CD4-positive, alpha-beta T cell treated with Interleukin-12 subunit alpha and Interleukin-12 subunit beta, for 1 hour (primary cell): ENCODE data around the gene LYG2.
"Not testable (repeated sequence)": the region's sequence is repeated elsewhere in the genome, so short reads cannot be mapped to it uniquely, and the experiment has no call there.

Experiments used
- DNase-seq: peaks from one replicate; pipeline ENCODE4 v3.0.0-alpha.2; 2020

LYG2 gene, protein sequence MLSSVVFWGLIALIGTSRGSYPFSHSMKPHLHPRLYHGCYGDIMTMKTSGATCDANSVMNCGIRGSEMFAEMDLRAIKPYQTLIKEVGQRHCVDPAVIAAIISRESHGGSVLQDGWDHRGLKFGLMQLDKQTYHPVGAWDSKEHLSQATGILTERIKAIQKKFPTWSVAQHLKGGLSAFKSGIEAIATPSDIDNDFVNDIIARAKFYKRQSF

DNA sequence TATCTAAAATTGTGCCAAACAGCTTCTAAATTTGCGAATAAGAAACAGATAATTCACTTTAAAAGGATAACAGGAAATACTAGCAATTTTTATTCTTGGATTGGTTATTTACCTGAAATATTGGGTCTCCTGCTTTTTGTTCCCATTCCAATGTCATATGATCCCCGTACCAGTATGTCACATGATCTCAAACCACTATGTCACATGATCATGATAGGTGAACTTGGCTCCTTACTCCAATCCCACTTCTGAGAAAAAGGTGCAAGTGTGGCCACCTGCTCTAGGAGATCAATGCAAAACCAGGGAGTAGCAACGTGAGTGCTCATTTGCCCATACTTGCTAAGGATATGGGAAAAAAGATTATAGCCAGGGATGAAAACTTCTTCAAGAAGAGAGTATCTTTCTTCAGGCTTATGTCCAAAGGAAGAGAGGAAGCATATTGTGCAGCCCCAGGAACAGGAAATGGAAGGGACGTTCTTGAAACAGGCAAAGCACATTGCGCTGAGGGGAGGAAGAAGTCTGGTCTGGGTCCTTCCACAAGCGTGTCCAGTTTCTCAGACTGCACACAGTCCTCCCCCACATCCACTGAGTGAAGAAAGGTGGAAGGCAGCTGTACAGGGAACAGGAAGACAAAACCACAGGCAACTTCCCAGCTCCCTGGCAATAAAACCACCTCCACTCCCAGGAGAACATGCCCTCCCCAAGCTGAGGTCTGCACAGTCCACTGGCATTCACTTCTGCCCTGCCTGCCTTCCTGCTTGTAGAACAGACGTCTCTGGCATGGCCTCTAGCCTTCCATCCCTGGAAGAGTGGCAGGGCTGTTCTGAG lies at the start of gene LYG2:
TSS of gene LYG2 (minus strand) at position 176 of the 828 bp plus-strand sequence. CDS start 1,406 bp downstream, outside the sequence.
- DNase-seq, result no peak

- not testable (repeated sequence) for DNase-seq
Measured at GRCh38 chr2:99301097-99301496, 45.6 kb upstream of the LYG2 start, which contains the start of gene LYG1. Gene LYG1 (minus strand): TSS chr2:99301197. CDS start chr2:99295670, 5,527 bp downstream.

GRCh38 chr2:99299580-99299979 lies 44.1 kb upstream of the LYG2 start:
- DNase-seq, result no peak

DNA sequence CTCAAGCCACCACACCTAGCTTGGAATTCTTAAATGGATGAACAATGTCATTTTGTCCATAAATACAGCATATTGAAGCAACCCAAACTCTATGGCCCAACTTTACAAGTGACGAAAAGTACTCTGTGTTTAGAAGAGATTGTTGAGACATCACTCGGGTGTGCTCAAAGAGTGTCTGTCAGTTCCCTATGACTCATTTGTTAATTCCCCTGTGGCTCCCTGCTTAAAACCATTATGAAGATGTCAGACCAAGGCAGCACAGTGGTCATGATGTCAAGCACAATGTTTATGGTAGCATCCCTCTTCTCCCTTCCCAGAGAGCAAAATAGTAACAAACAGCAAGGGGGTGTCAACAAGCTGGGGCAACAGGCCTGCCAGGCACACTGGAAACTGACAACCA lies 42.5 kb upstream of the LYG2 start:
- no peak for DNase-seq

- no peak for DNase-seq
Measured at GRCh38 chr2:99285526-99285925, 30.1 kb upstream of the LYG2 start.

GRCh38 chr2:99279969-99280695 lies 24.7 kb upstream of the LYG2 start:
- no peak for DNase-seq

DNA sequence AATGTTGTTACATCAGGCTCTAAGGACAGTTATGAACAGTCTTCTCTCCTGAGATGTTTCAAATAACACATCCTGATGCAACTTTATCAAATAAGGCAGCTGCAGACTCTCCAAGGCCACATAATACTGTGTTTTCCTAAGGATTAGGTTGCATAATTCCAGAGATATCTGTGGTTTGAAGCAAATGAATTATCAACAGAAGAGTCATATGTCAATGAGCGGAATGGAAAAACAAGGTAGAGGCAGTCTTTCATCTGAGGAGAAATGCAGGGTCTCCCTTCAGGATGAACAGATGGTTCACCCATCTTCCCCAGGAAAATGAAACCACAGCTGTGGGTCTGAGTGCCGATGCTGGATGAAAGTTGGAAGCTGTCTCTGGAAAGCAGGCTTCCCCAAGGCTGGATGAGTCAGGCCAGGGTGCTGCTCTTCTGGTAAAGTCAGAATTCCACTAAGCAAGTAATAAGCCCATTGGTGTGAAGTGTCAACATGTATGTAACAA lies 23.4 kb upstream of the LYG2 start:
- DNase-seq, result no peak

DNA sequence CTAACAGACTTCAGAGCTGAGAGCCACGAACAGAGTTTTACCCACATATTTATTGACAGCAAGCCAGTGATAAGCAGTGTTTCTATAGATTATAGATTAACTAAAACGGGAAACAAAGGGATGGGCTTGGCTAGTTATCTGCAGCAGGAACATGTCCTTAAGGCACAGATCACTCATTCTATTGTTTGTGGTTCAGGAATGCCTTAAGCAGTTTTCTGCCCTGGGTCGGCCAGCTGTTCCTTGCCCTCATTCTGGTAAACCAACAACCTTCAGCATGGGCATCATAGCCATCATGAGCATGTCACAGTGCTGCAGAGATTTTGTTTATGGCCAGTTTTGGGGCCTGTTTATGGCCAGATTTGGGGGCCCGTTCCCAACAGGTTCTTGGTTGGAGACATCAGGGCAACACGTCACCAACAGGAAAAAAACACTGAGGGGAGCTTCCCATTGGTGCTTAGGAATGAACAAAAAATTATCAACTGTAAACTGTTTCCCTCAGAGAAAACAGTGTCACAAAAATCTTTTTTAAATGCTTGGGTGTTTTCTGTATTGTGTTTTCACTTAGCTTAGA lies 22.8 kb upstream of the LYG2 start:
- DNase-seq, result not testable (repeated sequence)

- no peak for DNase-seq
Measured at GRCh38 chr2:99275882-99276281, 20.4 kb upstream of the LYG2 start.

GRCh38 chr2:99261242-99261641 lies 5.8 kb upstream of the LYG2 start:
- no peak for DNase-seq

- DNase-seq, result no peak
Measured at GRCh38 chr2:99260184-99260583, 4.7 kb upstream of the LYG2 start.

GRCh38 chr2:99259465-99259864 lies 4.0 kb upstream of the LYG2 start:
- DNase-seq, result no peak

- DNase-seq, result no peak
Measured at GRCh38 chr2:99256677-99257076, 1.2 kb upstream of the LYG2 start.

GRCh38 chr2:99249951-99250350 lies 5.5 kb downstream of the LYG2 start:
- DNase-seq, result no peak

DNA sequence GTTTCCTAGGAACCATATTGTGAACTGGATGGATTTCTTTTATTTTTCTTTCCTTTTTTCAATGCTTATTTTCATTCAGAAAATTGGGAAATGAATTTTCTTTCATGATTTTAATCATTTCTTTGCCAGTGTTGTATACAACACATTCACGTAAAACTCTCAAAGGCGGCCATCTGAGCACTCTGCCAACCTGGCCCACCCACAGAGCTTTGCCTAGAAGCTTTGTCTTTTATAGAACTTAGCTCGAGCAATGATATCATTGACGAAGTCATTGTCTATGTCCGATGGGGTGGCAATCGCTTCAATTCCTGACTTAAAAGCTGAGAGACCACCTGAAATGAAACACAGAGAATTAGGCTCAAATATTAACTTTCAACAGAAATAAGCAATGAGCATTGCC lies 13.3 kb downstream of the LYG2 start:
- no peak for DNase-seq

GRCh38 chr2:99240431-99240830 lies 15.0 kb downstream of the LYG2 start:
- DNase-seq, result no peak

GRCh38 chr2:99238599-99238998 lies 16.9 kb downstream of the LYG2 start:
- no peak for DNase-seq

DNA sequence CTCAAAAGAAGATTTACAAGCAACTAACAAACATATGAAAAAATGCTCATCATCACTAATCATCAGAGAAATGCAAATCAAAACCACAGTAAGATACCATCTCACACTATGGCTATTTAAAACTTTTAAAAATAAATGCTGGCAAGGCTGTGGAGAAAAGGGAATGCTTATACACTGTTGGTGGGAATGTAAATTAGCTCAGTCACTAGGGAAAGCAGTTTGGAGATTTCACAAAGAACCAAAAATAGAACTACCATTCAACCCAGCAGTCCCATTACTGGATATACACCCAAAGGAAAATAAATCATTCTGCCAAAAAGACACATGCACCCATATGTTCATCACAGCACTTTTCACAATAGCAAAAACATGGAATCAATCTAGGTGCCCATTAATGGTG lies 22.3 kb downstream of the LYG2 start:
- DNase-seq, result not testable (repeated sequence)

- no peak for DNase-seq
Measured at GRCh38 chr2:99217929-99218501, 37.5 kb downstream of the LYG2 start.

DNA sequence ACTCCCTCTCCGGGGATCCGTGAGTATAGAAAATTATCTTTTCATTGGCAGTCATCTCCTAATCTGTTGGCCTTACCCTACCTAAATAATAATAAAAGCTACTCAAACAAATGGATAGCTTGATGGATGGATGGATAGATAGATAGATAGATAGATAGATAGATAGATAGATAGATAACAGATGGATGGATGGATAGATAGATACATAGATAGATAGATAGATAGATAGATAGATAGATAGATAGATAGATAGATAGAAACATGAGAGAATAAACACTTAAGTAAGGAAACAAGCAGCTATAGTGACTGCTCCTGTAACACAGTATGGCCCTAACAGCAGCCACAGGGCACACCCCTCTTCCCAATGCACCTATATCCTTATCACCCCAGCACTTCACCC lies 39.4 kb downstream of the LYG2 start:
- no peak for DNase-seq

DNA sequence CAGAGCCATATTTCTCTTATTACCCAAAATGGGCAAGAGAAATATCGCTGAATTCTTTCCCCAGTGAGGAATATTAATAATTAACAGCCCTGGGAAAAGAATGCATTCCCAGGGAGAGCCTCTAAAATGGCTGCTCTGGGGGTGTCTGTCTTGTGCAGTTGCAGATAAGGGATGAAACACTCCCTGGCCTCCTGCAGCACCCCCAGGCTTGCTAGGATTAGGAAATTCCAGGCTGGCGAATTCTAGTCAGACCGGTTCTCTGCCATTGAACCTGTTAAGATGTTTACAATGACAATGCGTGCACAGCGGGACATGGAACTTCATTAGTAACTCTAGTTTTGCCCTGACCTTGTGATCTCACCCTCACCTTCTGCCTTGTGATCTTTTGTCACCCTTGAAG lies 50.0 kb downstream of the LYG2 start:
- DNase-seq, result no peak

GRCh38 chr2:99201959-99202678 lies 53.3 kb downstream of the LYG2 start:
- DNase-seq, result no peak
